ENCODE data around the gene ITGA8.

- TF ChIP-seq ZNF274 (IDR thresholded peaks at IDR 0.05; ENCODE audit: low read depth, low read length) (no peak), YY1 (IDR thresholded peaks at IDR 0.05; ENCODE audit: insufficient read depth, insufficient read length) (no peak), SUZ12 (IDR thresholded peaks at IDR 0.05; ENCODE audit: extremely low read depth, insufficient read depth, insufficient read length) (no peak)
Measured at GRCh38 chr10:15704581-15704968, 15.1 kb downstream of the ITGA8 start.

All from NT2/D1 (cell line).